Measurements from ENCODE around the gene PSMD11. TPM values are rescaled to one million over a fixed set of nuclear protein-coding genes. Genes with fewer than 3 reads are reported as not detected.

PSMD11 gene
- total and polyA plus RNA-seq, 2 of the 8 experiments (the other 6 are each of a cell fraction or from before 2014, with no cell fraction given): 68.4 to 171 TPM

DNA sequence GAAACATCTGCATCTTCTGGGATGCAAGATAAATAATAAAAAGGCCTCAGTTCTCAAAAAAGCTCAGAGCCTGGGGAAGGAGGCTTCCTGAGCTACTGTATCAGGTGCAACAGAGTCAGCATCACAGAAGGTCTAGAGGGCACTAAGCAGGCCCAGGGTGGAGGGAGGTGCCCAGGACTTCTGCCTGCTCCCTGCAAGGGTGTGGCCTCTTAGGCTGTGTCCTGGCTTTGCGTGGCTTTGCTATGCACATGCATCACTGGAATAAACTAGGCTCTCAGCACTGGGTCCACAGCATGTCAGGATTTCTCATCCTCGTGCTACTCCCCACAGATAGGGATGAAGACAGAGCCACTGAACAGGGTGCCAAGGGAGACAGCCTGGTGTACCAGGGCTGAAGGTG is 68.0 kb downstream of the PSMD11 start:
- no peak overlapping the region for H3K9ac ChIP-seq (replicated peaks in 1 of 4; ENCODE audit: extremely low read depth in 1 of 4, low read depth in 3 of 4, low read length in 3 of 4)
- H4K5ac ChIP-seq (ENCODE audit: insufficient read length, low read depth, low read length): no peak overlapping the region
- H2BK12ac ChIP-seq (ENCODE audit: low read depth, low read length): no peak overlapping the region
- H3K4me2 ChIP-seq (ENCODE audit: insufficient read depth in 1 of 2, low read depth in 2 of 2, low read length in 2 of 2): no peak overlapping the region
- no peaks in the 10 kb centered on the region for H3K79me2 ChIP-seq (ENCODE audit: control insufficient read depth in 1 of 2, insufficient read depth in 2 of 2, low read length in 2 of 2)
- no peaks in the 10 kb centered on the region for H3K9me3 ChIP-seq (ENCODE audit: insufficient read depth in 2 of 2, low read depth in 1 of 2, low read length in 1 of 2)
- no peak overlapping the region for H3K14ac ChIP-seq (ENCODE audit: insufficient read length)
- no peak for DNase-seq (ENCODE audit: low read depth in 1 of 2, low spot score in 2 of 2)
- no peaks in the 10 kb centered on the region for H4K20me1 ChIP-seq (replicated peaks in 1 of 2; ENCODE audit: control insufficient read depth in 1 of 2, insufficient read depth in 2 of 2, low read length in 2 of 2)
- H3K79me1 ChIP-seq (ENCODE audit: low read depth, low read length): no peaks in the 10 kb centered on the region
- no peaks in the 10 kb centered on the region for H3K23me2 ChIP-seq (ENCODE audit: low read depth, low read length)
- CTCF ChIA-PET (ENCODE audit: partially characterized antibody): interaction anchor here (0.6 to 2.1 kb wide), 6 partner anchors 11 to 628 kb away, joined by 3 to 5 read pairs (median 3); no protein-coding TSS in a partner anchor
- no peaks in the 10 kb centered on the region for H3K36me3 ChIP-seq (ENCODE audit: control insufficient read depth in 2 of 4, insufficient read depth in 4 of 4, low read length in 3 of 4)
- WGBS, 2 experiments (ENCODE audit: extremely low coverage in 1 of 2, insufficient coverage in 1 of 2, insufficient read length in 1 of 2, insufficient replicate concordance in 2 of 2, low coverage in 1 of 2, low lambda C conversion rate in 2 of 2, missing lambda C conversion rate in 1 of 2): 88% methylated on average over 2 of the region's 2 CpGs; no CpG with 5 or more reads in 1 of the 2 experiments
- peaks cover 4 to 12% (median 6%) of the 10 kb centered on the region in 4 experiments; a peak in 5 of 7 replicates for H3K4me1 ChIP-seq (replicated peaks in 1 of 4; ENCODE audit: control insufficient read depth in 3 of 4, insufficient read depth in 4 of 4, low read length in 3 of 4)
- H2AFZ ChIP-seq (ENCODE audit: low read length): no peak overlapping the region
- 0 out of 2 replicates have a peak overlapping the region, but pooled peaks have one; percentile 1 for H2BK5ac ChIP-seq (ENCODE audit: low read depth, low read length)
- H2BK120ac ChIP-seq (replicated peaks; ENCODE audit: low read depth, low read length): no peak overlapping the region
- H3K27me3 ChIP-seq (replicated peaks in 1 of 4; ENCODE audit: control insufficient read depth in 3 of 4, extremely low read depth in 1 of 4, insufficient read depth in 3 of 4, low read length in 3 of 4): peaks cover 0 to 1% (median 0%) of the 10 kb centered on the region in 4 experiments; a peak in 1 of 7 replicates
- no peak overlapping the region for H3K4me3 ChIP-seq (ENCODE audit: extremely low read depth in 1 of 4, insufficient read depth in 2 of 4, low read depth in 3 of 4, low read length in 4 of 4)
- H3K56ac ChIP-seq (replicated peaks; ENCODE audit: insufficient read length, low read depth, low read length): no peak overlapping the region
- no peak overlapping the region for H4K8ac ChIP-seq (ENCODE audit: extremely low read depth, insufficient read depth, low read length)
- H2AK5ac ChIP-seq (ENCODE audit: low read depth, low read length): no peak overlapping the region
- H2BK20ac ChIP-seq (ENCODE audit: low read length): no peak overlapping the region
- no peak overlapping the region for H3K23ac ChIP-seq (ENCODE audit: insufficient read length)
- no peak overlapping the region for H3K4ac ChIP-seq (replicated peaks; ENCODE audit: insufficient read length, low read depth, low read length)
- no peak for FAIRE-seq
- H3K27ac ChIP-seq (ENCODE audit: low read depth, low read length): no peak overlapping the region
- no peak overlapping the region for H2BK15ac ChIP-seq (ENCODE audit: low read length)
- no peak overlapping the region for H3K18ac ChIP-seq (ENCODE audit: extremely low read depth, low read length)
- POLR2A ChIA-PET (ENCODE audit: partially characterized antibody): interaction anchor here (1.5 kb wide), 1 partner anchor 29 kb away, joined by 4 read pairs; no protein-coding TSS in a partner anchor
- H4K91ac ChIP-seq (replicated peaks; ENCODE audit: insufficient read length, low read length): no peak overlapping the region
- no peak for TF ChIP-seq GABPA (IDR thresholded peaks at IDR 0.05; ENCODE audit: borderline replicate concordance, insufficient read depth, low read length)
- TF ChIP-seq GTF2F1 (IDR thresholded peaks at IDR 0.05; ENCODE audit: borderline replicate concordance, low read depth, low read length): no peak
- no peak for TF ChIP-seq SP2 (IDR thresholded peaks at IDR 0.05; ENCODE audit: low read length)
- no peak for TF ChIP-seq ASH2L (IDR thresholded peaks at IDR 0.05; ENCODE audit: low read length)
- TF ChIP-seq RBBP5 (IDR thresholded peaks at IDR 0.05; ENCODE audit: borderline replicate concordance, low read depth, low read length): no peak
- TF ChIP-seq BRCA1 (IDR thresholded peaks at IDR 0.05; ENCODE audit: low read depth, low read length): no peak
- no peak for TF ChIP-seq NANOG (IDR thresholded peaks at IDR 0.05; ENCODE audit: insufficient read depth, low read depth, low read length, poor library complexity, severe bottlenecking)
- TF ChIP-seq CEBPB (IDR thresholded peaks at IDR 0.05; ENCODE audit: low read depth, low read length): no peak
- TF ChIP-seq MAFK (IDR thresholded peaks at IDR 0.05; ENCODE audit: low read depth, low read length): no peak
- TF ChIP-seq JUN (IDR thresholded peaks at IDR 0.05; ENCODE audit: low read depth, low read length): no peak
- no peak for TF ChIP-seq RXRA (IDR thresholded peaks at IDR 0.05; ENCODE audit: insufficient read depth, low read depth, low read length)
- no peak for TF ChIP-seq TAF1 (IDR thresholded peaks at IDR 0.05; ENCODE audit: low read depth, low read length)
- TF ChIP-seq HDAC2 (IDR thresholded peaks at IDR 0.05; ENCODE audit: borderline replicate concordance in 1 of 2, low read depth in 2 of 2, low read length in 2 of 2): no peak
- no peak for TF ChIP-seq BACH1 (IDR thresholded peaks at IDR 0.05; ENCODE audit: low read length)
- no peak for TF ChIP-seq KDM1A (IDR thresholded peaks at IDR 0.05; ENCODE audit: borderline replicate concordance, low read length)
